ENCODE measurements around the gene CDK5.

Gene CDK5
- long read RNA-seq, transcript CDK5-204 (12 exons, 1,758 nt) = major isoform, 80 of 96 reads
- long read RNA-seq, partial matches to known transcripts = 1 of 96 reads
- long read RNA-seq, other reads (novel, unspliced or antisense) = 11 of 96 reads

DNA sequence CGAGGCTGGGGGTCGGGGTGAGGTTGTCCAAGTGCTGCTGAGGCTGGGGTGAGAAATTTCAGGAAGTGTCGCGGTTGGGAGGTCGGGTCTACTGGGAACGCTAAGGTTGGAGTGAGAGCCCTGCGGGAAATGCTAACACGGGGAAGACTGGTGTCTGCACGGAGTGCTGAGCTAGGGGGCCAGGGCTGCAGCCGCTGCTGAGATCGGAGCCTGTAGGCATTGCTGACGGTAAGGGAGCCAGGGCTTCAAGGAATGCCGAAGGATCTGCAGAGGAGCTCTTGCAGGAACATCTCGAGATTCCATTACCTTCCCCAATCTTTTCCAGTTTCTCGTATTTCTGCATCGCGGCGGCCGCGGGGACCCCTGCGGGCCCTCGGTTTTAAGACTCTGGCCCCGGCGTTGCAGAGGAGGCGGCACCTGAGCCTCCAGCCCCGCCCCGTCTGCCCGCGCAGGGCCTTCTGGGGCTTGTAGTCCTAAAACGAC is at the start of gene CDK5:
TSS of gene CDK5 (minus strand) at position 392 of the 483 bp plus-strand sequence. CDS start at position 343, 49 bp downstream.
- no peak for DNase-seq (ENCODE audit: low read depth in 1 of 2, low spot score in 1 of 2)
- Histone ChIP-seq H3K4me3 (replicated peaks; ENCODE audit: insufficient read depth, low read length) (peak within 1 kb of the TSS; percentile 84), H3K27me3 (ENCODE audit: insufficient read depth, poor library complexity, severe bottlenecking) (no peaks in the 10 kb centered on the region), H3K27ac (replicated peaks) (peak within 1 kb of the TSS; percentile 71)
- no peak for TF ChIP-seq GABPA (IDR thresholded peaks at IDR 0.05; ENCODE audit: low read depth)
- TF ChIP-seq SPI1 (IDR thresholded peaks at IDR 0.05; ENCODE audit: borderline replicate concordance, low read depth) = peak; percentile 45; the same call in 1 of the 2 replicates
- TF ChIP-seq, protein P1, sequence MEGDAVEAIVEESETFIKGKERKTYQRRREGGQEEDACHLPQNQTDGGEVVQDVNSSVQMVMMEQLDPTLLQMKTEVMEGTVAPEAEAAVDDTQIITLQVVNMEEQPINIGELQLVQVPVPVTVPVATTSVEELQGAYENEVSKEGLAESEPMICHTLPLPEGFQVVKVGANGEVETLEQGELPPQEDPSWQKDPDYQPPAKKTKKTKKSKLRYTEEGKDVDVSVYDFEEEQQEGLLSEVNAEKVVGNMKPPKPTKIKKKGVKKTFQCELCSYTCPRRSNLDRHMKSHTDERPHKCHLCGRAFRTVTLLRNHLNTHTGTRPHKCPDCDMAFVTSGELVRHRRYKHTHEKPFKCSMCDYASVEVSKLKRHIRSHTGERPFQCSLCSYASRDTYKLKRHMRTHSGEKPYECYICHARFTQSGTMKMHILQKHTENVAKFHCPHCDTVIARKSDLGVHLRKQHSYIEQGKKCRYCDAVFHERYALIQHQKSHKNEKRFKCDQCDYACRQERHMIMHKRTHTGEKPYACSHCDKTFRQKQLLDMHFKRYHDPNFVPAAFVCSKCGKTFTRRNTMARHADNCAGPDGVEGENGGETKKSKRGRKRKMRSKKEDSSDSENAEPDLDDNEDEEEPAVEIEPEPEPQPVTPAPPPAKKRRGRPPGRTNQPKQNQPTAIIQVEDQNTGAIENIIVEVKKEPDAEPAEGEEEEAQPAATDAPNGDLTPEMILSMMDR (IDR thresholded peaks at IDR 0.05; ENCODE audit: insufficient read depth, low read length) = no peak
- TF ChIP-seq, protein P2, sequence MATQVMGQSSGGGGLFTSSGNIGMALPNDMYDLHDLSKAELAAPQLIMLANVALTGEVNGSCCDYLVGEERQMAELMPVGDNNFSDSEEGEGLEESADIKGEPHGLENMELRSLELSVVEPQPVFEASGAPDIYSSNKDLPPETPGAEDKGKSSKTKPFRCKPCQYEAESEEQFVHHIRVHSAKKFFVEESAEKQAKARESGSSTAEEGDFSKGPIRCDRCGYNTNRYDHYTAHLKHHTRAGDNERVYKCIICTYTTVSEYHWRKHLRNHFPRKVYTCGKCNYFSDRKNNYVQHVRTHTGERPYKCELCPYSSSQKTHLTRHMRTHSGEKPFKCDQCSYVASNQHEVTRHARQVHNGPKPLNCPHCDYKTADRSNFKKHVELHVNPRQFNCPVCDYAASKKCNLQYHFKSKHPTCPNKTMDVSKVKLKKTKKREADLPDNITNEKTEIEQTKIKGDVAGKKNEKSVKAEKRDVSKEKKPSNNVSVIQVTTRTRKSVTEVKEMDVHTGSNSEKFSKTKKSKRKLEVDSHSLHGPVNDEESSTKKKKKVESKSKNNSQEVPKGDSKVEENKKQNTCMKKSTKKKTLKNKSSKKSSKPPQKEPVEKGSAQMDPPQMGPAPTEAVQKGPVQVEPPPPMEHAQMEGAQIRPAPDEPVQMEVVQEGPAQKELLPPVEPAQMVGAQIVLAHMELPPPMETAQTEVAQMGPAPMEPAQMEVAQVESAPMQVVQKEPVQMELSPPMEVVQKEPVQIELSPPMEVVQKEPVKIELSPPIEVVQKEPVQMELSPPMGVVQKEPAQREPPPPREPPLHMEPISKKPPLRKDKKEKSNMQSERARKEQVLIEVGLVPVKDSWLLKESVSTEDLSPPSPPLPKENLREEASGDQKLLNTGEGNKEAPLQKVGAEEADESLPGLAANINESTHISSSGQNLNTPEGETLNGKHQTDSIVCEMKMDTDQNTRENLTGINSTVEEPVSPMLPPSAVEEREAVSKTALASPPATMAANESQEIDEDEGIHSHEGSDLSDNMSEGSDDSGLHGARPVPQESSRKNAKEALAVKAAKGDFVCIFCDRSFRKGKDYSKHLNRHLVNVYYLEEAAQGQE (IDR thresholded peaks at IDR 0.05; ENCODE audit: insufficient replicate concordance, low read depth) = no peak
- TF ChIP-seq POLR2AphosphoS5 (IDR thresholded peaks at IDR 0.05; ENCODE audit: low read depth) = no peak

DNA sequence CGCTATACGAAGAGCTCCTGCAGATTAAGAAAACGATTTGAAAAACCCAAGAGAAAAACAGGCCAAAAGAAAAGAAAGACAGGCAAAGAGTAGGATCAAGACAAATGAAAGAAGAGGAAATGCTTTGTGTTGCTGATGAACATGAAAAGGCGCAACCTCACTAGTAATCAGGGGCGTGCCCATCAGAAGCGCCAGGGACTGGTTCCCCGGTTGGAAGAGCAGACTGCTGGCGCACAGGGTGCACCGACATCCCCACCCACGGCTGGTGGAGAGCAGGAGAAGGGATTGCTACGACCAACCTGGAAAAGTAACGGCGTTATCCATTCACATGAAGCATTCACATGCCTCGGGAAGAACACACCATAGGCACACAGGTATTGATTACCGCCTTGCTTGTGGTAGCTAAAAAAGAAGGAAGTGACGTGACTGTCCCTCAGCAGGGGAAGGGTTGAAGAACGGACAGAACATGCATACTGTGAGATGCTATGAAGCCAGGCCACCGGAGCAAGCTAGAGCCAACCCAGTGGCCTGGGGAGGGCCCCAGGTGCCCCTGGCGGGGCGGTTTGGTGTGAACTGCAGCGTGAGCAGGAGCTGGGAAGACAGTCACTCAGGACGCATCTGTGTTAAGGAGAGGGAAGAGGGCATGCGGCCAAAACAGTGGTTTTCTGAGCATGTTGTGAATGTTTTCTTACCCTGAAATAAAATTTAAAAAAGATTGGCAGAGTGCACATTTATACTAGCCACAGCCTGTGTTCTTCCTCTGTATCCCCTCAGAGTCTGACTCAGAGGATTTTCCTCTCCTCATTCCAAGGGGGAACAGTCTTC is 46.9 kb upstream of the CDK5 start:
- H3K27ac ChIP-seq (replicated peaks) = no peak overlapping the region
- no peak for TF ChIP-seq POLR2AphosphoS5 (IDR thresholded peaks at IDR 0.05; ENCODE audit: low read depth)
- TF ChIP-seq, protein P1 (IDR thresholded peaks at IDR 0.05; ENCODE audit: insufficient read depth, low read length) = no peak
- TF ChIP-seq, protein P2 (IDR thresholded peaks at IDR 0.05; ENCODE audit: insufficient replicate concordance, low read depth) = no peak
- no peak for TF ChIP-seq GABPA (IDR thresholded peaks at IDR 0.05; ENCODE audit: low read depth)
- no peak for TF ChIP-seq SPI1 (IDR thresholded peaks at IDR 0.05; ENCODE audit: borderline replicate concordance, low read depth)
- H3K4me3 ChIP-seq (replicated peaks; ENCODE audit: insufficient read depth, low read length) = no peak overlapping the region
- H3K27me3 ChIP-seq (ENCODE audit: insufficient read depth, poor library complexity, severe bottlenecking) = no peaks in the 10 kb centered on the region
- no peak for DNase-seq (ENCODE audit: low read depth in 1 of 2, low spot score in 1 of 2)

DNA sequence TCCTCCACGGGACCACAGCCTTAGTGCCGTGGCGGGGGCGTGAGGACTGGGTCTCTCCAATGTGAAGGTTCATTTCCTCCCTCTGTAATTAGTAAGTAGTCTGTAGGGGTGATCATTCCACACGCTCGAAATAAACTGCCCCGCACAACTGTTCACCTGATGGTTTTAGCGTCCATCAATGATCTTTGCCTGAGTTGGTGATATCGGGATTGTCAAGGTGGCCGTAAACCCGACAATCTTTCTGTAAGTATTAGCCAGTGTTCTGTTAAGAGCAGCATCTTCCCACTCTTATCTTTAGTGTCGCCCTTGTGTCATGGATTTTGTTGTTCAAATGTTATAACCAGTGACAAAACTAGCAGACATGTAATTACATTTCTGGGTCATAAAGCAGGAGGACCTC is 46.3 kb upstream of the CDK5 start:
- no peaks in the 10 kb centered on the region for H3K27me3 ChIP-seq (ENCODE audit: insufficient read depth, poor library complexity, severe bottlenecking)
- no peak for TF ChIP-seq GABPA (IDR thresholded peaks at IDR 0.05; ENCODE audit: low read depth)
- no peak overlapping the region for H3K27ac ChIP-seq (replicated peaks)
- H3K4me3 ChIP-seq (replicated peaks; ENCODE audit: insufficient read depth, low read length) = no peak overlapping the region
- no peak for DNase-seq (ENCODE audit: low read depth in 1 of 2, low spot score in 1 of 2)

DNA sequence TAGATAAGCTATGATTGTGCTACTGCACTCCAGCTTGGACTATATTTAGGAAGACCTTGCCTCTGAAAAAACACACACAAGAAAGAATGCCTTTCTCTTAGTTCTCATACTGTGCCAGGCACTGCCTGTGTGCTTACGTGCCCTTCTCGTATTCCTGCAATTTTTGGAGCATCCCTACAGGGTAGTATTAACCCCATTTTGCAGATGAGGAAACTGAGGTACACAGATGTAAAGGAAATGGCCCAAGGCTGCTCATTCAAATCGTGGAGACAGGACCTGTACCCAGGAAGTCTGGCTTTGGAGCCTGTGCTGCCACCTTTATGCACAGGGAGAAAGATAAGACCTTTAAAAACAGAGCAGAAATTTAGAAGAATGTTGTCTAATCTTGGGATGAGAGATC is 45.3 kb upstream of the CDK5 start:
- Histone ChIP-seq H3K27ac (replicated peaks) (no peak overlapping the region), H3K4me3 (replicated peaks; ENCODE audit: insufficient read depth, low read length) (no peak overlapping the region), H3K27me3 (ENCODE audit: insufficient read depth, poor library complexity, severe bottlenecking) (no peaks in the 10 kb centered on the region)
- no peak for DNase-seq (ENCODE audit: low read depth in 1 of 2, low spot score in 1 of 2)
- TF ChIP-seq, protein P1 (IDR thresholded peaks at IDR 0.05; ENCODE audit: insufficient read depth, low read length) = no peak
- TF ChIP-seq, protein P2 (IDR thresholded peaks at IDR 0.05; ENCODE audit: insufficient replicate concordance, low read depth) = no peak
- TF ChIP-seq SPI1 (IDR thresholded peaks at IDR 0.05; ENCODE audit: borderline replicate concordance, low read depth) (no peak), GABPA (IDR thresholded peaks at IDR 0.05; ENCODE audit: low read depth) (no peak), POLR2AphosphoS5 (IDR thresholded peaks at IDR 0.05; ENCODE audit: low read depth) (no peak)

All from HL-60 (cell line).